SK-N-SH (cell line): ENCODE measurements around the gene DUX4.
"Not testable (repeated sequence)": the region's sequence is repeated elsewhere in the genome, so short reads cannot be mapped to it uniquely, and the experiment has no call there.

ENCODE experiments used
- CTCF ChIP-seq: fragments of 200-600 bp; sonication (generic); IDR thresholded peaks from 2 replicates; pipeline ENCODE4 v1.6.1; 2017; ENCODE audit warnings: antibody characterized with exemption, mild to moderate bottlenecking, moderate library complexity
- ELF1 ChIP-seq: IDR thresholded peaks from 2 replicates; pipeline ENCODE4 v1.4.0; 2012
- MXI1 ChIP-seq: IDR thresholded peaks from 2 replicates; pipeline ENCODE4 v1.6.1; 2012; ENCODE audit warnings: mild to moderate bottlenecking, low read depth, low read length, improper control_type of control experiment
- POLR2AphosphoS5 ChIP-seq: IDR thresholded peaks from 2 replicates; pipeline ENCODE4 v1.6.1; 2012; ENCODE audit warnings: low read depth, low read length
- RAD21 ChIP-seq: IDR thresholded peaks from 2 replicates; pipeline ENCODE4 v1.6.1; 2012; ENCODE audit warnings: mild to moderate bottlenecking, low read length
- RFX5 ChIP-seq: IDR thresholded peaks from 2 replicates; pipeline ENCODE4 v1.6.1; 2012; ENCODE audit warnings: mild to moderate bottlenecking, improper control_type of control experiment, low read length
- TAF1 ChIP-seq: IDR thresholded peaks from 2 replicates; pipeline ENCODE4 v1.6.1; 2012; ENCODE audit warnings: low read depth, mild to moderate bottlenecking, low read length, moderate library complexity, borderline replicate concordance
- TF ChIP-seq, protein P1 (sequence below): IDR thresholded peaks from 2 replicates; pipeline ENCODE4 v1.4.0; 2012; ENCODE audit warnings: low read depth, borderline replicate concordance
- TF ChIP-seq, protein P2 (sequence below): IDR thresholded peaks from 2 replicates; pipeline ENCODE4 v1.6.1; 2012; ENCODE audit warnings: mild to moderate bottlenecking, low read depth, low read length, moderate library complexity

GRCh38 chr4:190178606-190178990, 5.0 kb downstream of the DUX4 start:
- TF ChIP-seq CTCF, POLR2AphosphoS5, TAF1, RAD21, ELF1, RFX5, MXI1: not testable (repeated sequence)
- TF ChIP-seq, protein P1, sequence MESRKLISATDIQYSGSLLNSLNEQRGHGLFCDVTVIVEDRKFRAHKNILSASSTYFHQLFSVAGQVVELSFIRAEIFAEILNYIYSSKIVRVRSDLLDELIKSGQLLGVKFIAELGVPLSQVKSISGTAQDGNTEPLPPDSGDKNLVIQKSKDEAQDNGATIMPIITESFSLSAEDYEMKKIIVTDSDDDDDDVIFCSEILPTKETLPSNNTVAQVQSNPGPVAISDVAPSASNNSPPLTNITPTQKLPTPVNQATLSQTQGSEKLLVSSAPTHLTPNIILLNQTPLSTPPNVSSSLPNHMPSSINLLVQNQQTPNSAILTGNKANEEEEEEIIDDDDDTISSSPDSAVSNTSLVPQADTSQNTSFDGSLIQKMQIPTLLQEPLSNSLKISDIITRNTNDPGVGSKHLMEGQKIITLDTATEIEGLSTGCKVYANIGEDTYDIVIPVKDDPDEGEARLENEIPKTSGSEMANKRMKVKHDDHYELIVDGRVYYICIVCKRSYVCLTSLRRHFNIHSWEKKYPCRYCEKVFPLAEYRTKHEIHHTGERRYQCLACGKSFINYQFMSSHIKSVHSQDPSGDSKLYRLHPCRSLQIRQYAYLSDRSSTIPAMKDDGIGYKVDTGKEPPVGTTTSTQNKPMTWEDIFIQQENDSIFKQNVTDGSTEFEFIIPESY = not testable (repeated sequence)
- TF ChIP-seq, protein P2, sequence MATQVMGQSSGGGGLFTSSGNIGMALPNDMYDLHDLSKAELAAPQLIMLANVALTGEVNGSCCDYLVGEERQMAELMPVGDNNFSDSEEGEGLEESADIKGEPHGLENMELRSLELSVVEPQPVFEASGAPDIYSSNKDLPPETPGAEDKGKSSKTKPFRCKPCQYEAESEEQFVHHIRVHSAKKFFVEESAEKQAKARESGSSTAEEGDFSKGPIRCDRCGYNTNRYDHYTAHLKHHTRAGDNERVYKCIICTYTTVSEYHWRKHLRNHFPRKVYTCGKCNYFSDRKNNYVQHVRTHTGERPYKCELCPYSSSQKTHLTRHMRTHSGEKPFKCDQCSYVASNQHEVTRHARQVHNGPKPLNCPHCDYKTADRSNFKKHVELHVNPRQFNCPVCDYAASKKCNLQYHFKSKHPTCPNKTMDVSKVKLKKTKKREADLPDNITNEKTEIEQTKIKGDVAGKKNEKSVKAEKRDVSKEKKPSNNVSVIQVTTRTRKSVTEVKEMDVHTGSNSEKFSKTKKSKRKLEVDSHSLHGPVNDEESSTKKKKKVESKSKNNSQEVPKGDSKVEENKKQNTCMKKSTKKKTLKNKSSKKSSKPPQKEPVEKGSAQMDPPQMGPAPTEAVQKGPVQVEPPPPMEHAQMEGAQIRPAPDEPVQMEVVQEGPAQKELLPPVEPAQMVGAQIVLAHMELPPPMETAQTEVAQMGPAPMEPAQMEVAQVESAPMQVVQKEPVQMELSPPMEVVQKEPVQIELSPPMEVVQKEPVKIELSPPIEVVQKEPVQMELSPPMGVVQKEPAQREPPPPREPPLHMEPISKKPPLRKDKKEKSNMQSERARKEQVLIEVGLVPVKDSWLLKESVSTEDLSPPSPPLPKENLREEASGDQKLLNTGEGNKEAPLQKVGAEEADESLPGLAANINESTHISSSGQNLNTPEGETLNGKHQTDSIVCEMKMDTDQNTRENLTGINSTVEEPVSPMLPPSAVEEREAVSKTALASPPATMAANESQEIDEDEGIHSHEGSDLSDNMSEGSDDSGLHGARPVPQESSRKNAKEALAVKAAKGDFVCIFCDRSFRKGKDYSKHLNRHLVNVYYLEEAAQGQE = not testable (repeated sequence)
